Tongue (tissue), 2 donors: Measurements from ENCODE around the gene PLEKHH1. TPM values are rescaled to one million over a fixed set of nuclear protein-coding genes. Genes with fewer than 3 reads are reported as not detected.

Source experiments
- DNase-seq: peaks from one replicate; pipeline ENCODE4 v3.0.0-alpha.2; 2015
- total RNA-seq: library from RNA; depleted of rRNA; stranded (reverse); fragments of >200 nt; gene quantifications from one replicate; pipeline ENCODE4 v1.2.3, GENCODE V29; 2014

PLEKHH1 gene
- total RNA-seq, 1 donor from 2014 or later = 4.3 TPM

DNA sequence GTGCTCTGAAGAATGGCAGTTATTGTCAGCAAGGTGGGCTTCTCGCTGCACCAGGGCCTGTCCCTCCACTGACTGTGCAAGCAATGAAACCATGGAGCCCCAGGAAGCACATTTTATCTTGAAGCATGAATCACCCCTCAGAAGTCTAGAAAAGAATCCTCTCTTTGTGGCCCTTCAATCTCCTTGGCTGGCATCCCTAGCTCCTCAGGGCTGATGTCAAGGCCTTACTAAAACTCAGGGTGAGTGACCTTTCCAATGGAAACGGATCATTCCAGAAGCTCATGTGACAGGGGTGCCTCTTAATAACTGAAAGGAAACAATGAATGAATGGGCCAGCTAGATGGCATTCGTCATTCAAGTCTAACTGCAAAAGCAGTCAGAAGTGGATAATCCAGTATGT is 22.3 kb upstream of the PLEKHH1 start:
- no peak for DNase-seq

DNA sequence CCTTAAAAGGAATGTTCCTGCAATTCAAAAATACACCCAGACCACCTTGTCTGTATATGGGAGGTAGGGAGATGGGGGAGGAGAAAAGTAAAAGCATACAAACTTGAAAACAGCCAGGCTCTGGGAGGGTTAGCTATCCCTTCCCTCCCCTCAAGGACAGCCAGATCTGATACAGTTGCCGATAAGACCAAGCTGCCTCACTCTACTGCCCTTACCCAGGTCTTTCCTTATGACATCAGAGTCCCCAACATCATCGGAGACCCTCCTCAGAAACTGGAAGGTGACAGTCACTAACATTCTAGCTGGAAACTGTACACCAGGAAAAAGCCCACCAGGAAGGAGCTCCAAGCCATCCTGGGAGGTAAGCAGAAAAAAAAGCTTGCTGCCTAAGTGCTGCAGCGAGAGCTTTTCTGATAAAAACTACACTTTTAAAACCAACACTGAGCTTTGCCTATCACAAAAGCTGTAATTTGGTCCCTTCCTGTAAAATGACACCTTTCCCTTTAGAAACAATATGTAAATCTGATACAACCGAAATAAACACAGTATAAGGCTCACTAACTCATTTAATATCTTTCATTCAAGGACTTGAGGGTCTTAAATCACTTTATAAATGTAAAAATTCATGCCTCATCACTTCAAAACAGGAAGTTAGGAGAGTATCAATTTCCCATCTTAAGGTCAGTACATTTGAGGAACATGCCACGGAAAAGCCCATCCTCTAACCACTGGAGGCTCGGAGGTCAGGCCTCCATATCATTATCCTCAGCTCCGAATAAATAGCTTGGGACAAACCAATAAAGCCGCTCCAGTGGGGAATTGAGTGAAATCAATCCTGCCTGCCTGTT is 20.4 kb upstream of the PLEKHH1 start:
- DNase-seq = no peak

DNA sequence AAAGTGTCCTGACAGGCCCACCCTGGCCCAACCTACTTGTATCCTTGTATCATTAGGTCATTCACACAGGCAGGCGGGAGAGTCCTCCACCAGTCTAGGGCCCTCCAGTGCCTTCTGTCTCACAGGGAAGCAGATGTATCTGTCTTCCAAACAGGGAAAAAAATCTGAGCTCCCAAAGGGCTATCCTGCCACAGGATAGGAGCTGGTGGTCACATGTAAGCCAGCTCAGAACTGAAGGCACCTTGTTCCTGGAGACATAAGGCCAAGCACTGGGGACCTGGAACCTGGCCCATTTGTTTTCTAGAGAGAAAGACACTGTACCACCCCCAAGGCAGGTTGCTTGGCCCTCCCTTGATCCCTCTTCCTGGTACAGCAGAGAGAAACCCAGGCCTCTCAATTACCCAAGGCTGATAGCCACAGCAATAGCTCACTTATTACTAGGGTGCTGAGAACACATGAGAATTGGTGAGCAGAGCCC is 19.4 kb upstream of the PLEKHH1 start:
- no peak for DNase-seq

DNA sequence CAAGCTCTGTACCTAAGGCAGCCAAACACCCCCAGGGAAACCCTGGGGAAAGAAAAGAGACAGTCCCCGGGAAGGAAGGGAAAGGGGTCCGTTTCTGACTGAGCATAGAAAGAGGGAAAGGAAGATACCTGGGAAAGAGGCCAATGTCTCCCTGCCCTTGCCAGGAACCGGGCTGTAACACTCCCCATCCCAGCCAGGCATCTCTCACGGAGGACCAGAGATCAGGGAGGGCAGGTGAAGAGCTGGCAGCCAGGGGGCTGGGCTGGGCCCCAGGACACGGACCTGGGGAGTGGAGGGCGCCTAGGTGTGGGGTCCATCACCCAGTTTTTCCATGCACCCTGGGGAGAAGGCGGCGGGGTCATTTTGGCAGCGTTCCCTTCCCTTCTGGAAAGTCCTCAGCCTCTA is 18.9 kb upstream of the PLEKHH1 start:
- no peak for DNase-seq

DNA sequence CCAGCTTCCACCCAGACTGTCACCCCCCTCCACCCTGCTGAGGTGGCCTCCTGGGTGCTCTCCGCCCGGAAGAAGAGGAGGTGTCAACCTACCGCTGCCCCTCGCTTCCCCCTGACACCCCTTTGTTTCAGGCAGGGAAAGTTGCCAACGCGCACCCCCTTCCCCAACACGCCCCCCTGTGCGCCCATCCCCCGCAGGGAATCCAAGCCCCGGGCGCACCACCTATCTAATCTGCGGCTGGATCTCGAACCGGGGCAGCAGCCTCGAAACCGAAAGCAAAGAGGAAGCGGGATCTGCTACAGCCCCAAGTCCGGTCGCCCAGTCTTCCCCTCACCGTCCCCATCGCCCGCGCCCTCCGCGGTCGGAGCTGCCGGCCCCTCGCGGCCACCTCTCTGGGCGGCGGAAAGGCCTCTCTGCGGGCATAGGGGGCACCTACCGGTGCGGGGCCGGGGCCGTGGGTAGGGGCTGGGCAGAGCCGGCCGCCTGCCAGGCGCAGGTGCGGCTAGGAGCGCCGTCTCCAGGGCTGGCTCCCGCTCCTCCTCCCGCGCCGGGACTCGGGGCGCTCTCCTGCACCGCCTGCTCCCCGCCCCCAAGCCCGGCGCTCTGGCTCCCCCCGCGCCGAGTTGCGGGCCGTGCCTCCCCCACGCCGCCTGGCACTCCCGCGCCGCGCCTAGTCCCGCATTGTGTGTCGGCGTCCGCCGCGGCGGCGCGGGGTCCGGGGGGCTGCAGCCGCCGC is 18.3 kb upstream of the PLEKHH1 start:
- DNase-seq = peak; percentile 37

DNA sequence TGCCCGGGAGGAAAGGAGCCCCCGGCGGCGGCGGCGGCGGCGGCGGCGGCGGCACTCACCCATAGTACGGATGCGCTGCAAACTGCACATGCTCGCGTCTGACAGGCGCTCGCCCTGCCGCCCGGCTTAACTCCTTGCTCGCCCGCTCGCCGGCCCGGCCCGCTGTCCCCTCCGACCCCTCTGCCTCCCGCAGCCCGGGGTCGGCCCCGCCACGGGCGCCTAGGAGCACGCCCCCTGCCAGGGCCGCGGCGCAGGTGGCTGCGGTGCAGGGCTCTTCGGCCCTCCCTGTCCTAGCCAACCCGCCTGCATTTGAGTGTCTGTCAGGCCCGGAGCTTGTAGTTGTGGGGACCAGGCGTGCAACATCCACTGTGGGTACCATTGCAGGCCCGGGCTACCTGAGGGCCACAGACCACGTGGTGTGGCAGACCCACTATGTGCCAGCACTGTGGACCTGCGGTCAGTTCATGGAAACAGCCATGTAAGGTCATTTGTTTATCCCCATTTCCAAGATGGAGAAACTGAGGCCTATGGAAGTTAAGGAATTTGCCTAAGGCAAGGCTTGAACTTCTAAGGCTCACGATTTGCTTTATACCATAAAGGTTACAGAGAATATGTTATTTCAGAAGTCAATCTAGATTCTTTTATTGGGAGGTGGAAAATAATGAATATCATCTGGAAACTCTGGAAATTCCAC is 17.6 kb upstream of the PLEKHH1 start:
- no peak for DNase-seq

DNA sequence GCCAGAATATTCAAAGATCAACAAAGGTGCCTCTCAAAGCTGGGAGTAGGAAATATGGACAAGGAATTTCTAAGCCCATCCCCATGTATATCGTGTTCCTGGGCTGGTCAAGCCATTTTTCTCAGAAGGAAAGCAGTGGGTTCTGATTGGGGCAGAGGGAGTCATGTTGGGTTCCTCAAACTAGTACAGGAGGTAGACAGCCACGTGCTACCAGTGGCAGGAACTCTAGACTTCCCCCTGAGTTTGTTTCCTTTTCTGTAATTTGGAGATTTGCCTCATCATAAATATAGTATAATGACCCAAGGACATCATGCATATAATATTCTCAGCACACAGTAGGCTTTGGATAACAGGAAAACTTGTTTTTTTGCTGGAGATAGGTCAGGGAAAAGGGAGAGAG is 16.4 kb upstream of the PLEKHH1 start:
- no peak for DNase-seq

DNA sequence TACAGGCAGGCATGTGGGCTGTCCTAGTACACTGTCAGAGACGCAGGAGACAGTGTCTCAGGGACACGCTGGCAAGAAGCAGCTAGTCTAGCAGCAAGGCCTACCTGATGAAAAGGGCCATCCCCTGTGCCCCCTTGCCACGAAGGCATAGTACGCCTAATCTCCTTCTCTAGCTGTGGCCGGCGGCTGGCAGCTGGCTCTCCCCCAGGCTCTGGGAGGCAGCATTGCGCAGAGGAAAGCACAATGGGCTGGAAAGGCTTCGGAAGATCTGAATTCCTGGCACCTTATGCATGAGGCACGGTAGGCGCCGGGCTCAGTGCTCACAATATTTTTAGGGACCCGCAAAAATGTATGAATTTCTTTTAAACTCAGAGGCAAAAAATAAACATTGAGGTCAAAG is 16.0 kb upstream of the PLEKHH1 start:
- no peak for DNase-seq

DNA sequence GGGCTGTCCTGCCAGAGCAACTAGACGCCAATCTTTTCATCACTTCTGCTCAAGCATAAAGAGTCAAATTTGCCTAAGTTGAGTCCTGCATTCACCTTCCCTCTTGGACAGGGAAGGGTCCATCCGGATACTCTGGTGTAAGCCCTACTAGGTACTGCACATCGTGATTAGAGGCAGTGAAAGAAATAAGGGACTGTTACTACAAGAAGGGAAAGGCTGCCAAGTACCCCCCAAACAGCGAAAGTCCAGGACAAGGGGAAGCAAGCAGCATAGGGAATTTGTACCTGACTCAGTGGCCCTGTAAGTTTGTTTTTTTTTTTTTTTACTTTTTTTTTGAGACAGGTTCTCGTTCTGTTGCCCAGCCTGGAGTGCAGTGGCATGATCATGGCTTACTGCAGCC is 13.7 kb upstream of the PLEKHH1 start:
- DNase-seq = no peak

DNA sequence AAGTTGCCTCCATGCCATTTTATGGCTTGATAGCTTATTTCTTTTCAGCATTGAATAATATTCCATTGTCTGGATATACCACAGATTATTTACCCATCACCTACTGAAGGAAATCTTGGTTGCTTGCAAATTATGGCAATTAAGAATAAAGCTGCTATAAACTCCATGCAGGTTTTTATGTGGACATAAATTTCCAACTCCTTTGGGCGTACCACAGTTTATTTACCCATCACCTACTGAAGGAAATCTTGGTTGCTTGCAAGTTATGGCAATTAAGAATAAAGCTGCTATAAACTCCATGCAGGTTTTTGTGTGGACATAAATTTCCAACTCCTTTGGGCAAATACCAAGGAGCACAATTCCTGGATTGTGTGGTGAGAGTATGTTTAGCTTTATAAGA is 12.6 kb upstream of the PLEKHH1 start:
- no peak for DNase-seq

DNA sequence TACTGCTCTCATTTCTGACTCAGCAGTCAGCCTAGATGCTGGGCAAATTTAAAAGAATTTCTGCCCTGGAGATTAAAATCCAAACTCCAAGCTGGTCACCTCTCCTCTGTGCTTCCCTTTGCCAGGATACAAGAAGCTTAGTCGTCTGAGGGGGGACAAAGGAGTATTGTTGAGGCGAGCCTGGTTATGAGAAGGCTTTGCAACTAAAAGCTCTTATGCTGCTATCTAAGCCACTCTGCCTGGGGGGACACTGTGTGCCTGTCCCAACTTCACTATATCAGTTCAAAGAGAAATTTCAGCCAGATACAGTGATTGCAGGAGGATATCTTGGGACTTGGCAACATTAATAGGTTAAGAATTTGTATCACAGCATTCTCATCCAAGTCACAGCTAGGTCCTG is 10.8 kb upstream of the PLEKHH1 start:
- DNase-seq = no peak

DNA sequence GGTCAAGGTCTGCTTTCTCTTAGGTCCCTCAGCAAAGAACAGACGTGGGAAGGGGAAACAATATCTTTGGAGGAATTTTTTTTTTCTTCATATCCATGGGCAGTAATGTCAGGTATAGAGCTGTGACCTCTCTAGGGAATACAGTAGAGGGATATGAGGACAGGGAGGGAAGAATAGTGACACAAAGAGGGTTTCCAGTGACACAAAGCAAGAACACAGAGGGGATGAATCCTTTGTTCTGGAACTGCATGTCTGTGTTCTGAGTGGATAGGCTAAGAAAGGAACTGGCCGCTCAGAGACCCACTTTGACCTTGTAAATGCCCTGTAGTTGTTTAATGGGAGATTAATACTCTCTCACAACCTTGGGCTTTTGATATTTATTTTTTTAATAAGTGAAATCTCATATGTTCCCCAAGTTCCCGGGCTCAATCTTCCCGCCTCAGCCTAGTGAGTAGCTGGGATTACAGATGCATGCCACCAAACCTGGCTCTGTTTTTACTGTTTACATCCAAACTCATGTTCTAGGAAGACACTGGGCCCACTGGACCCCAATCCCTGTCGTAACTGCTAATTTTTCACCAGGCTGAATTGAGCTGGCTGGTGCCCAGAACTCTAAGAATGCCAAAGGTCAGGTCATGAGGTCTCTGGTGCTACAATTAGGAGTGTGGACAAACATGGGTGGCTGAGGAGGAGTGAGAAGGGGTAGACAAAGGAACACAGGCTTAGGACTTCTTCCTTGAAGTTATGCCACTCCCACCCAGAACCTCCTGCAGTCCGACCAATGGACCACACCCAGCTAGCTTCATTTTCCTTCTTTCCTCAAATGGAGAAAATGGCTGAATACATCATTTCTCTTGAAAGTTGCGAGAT is 9.1 kb upstream of the PLEKHH1 start:
- DNase-seq = no peak

DNA sequence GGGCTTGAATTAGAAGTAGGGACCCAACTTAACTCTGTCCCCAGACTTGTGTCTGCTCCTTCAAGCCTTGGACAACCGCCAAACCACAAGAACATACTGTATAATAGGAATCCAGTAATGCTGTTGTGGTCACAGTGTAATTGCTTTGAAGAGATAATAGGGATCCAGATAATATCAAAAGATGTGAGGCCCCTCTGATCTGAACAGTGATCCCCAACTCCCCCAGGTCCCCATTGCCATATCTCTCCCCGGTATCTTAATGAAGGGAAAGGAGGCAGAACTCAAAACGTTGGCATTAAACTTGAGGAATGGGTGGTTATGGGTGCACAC is 8.5 kb upstream of the PLEKHH1 start:
- no peak for DNase-seq

DNA sequence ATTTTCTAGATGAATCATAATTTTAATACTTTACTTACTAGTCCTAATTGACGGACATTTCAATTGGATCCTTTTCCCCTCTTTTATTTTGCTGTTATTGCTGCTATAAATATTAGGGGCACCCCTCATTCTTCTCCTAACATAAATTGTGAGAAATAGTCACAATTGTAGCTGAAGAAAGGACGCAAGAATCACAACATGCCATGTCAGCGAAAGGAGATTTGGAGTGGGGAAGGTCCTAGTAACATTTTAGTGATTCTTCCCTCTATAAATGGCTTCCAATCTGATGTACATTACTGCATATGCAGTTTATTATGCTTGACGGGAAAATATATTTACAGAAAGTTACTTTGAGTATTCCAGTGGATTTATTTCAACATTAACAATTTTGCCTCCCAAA is 7.7 kb upstream of the PLEKHH1 start:
- DNase-seq = no peak

DNA sequence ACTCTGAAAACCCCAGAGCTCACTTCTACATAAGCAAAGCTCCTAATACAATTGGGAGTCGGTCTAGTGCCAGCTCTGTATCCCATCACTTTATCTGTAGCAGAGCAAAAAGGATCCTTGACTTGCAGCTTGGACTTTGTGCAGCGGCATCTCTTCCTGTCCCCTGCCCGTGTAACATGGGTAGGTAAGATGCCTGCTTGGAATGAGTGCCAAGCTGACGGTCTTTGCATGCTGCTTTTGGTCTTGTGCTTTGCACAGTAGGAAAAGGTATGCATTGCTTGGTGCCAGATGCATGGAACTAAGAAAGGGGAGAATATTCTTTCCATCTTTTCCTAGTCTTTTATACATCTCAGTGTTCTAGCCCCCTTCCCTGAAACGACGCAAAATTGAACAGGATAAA is 6.9 kb upstream of the PLEKHH1 start:
- DNase-seq = no peak

DNA sequence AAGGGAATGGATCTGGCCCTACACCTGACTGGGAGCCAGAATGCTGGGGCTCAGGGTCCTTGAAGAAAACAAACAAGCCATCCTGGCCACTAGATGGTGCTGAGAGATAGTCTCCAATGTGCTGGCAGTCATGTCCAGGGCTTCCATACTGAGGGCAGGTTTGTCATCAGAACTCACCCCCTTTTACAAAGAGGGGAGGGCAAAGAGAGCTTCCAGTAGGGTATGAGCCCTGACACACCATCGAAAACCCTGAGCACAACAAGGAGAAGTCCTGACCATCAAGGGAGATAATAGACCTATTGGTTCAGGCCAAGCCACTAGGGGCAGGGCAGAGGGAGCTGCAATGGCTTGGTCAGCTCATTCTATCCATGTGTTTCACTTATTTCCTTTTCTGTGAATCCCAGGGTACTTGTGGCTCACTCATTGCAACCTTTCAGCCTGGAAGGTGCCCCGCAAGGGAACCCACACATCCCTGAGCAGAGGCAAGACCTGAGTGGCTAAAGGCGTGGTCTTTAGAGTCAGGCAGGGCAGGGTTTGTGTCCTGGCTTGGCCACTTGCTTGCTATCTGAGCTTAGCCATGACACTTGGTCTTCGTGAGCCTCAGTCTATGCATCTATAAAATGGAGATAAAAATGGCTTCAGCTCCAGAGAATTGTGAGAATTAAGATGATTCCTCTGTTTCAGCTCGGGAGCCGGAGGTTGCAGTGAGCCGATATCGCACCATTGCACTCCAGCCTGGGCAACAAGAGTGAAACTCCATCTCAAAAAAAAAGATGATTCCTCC is 6.2 kb upstream of the PLEKHH1 start:
- peak; percentile 61 for DNase-seq

DNA sequence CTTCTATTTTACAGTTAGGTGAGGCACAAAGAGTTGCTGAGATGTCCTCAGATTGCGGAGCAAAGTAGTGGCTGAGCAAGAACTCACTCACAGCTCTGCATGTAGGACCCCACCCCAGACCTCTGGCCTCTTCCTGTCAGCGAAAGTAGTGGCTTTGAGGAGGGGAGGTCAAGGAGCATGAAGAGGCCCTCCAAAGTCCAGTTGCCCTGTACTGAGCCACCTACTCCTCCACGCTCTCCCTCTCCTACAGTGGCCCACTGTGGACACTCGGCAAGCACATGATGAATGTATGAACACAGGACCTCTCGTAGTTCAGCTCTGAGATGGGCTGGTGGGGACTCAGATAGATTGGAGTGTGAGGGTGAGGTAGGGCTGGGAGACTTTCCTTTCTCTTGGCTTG is 5.3 kb upstream of the PLEKHH1 start:
- DNase-seq = no peak

DNA sequence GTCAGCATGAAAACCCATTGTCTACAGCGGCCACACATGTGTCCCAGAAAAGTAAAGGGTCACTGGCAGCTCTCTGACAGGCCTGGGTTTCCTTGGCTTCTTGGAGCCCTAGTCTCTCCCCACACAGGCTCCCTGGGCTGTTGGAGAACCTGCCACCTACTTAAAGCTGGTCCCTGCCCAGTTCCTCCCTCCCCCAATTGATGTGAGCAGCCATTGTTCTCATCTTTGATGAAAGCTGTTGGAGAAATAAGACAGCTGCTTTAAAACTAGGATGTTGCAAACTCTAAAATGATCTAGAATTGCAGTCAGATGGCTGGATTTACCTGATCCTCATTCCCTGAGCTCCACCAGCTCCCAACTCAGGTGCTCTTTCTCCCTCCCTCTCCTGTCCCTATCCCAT is 4.8 kb upstream of the PLEKHH1 start:
- DNase-seq = no peak

DNA sequence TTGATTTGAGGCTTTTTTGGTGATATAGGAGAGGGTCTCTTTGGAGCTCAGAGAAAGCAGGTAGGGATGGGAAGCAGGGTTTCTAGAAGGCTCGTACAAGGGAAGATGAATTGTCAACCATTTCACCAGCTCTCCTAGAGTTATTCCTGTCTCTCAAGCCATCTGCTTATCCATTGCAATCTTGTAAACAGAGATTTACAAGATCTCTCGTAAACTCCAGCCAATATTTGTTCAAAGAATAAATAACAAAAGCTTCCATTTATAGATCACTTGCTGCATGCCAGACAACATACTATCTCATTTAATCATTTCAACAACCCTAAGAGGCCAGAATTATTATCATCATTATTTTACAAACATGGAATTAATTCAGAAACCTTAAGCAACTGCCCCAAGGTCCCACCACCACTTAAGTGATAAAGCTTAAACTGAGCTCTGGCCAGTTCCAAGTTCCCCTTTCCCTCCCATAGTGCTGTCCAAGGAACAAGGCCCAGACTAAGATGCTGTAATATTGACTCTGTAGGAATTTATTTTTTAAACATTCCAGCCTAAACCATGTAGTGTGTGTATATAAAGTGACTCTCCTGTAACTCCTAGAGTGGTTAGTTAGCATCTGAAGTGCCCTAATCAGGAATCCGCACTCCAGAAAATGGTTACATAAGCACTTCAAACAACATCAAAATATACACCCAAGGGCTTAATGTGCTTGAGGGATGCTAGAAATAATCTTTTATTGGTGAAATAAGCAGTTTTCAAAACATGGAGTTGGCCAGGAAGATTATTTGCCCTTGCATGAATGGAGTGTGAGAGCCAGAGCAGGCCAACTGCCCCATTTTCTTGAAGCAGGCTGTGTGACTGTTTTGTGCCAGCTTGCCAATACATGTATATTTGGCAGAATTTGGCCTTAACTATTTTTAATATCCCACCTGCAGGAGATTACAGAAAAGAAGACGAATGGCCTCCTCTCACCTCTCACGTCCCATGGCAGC is 2.8 kb upstream of the PLEKHH1 start:
- no peak for DNase-seq

DNA sequence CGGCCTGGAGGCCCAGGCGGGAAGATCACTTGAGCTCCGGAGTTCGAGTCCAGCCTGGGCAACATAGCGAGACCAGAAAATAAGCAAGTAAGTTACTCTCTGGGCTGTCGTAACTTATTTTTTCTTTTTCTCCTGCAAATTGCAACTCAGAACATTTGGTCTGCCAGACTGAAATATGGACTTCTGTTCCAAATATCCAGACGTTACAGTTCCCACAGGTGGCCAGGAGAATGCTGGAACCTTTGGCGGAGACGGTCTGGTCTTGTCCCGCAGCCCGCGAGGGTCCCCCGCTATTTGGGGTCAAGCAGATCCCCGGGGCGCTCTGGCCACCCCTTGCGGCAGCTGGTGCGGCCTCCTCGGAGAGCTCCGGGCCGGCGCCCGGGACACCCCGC is 488 bp upstream of the PLEKHH1 start:
- no peak for DNase-seq
